Activated T-helper 17 cell treated with anti-CD3 and anti-CD28 coated beads, Interleukin-2, amount 50 U/mL, for 72 hours (primary cell): ENCODE results near the gene PPP1R3C. TPM values are rescaled to one million over a fixed set of nuclear protein-coding genes. Genes with fewer than 3 reads are reported as not detected.

Experiments
- ATAC-seq: fragments of 150-1000 bp; cut with Tn5 transposase; replicated peaks from 2 replicates; pipeline ENCODE4 v1.10.0; 2021; ENCODE audit warnings: mild to moderate bottlenecking, moderate library complexity
- H3K27ac Mint-ChIP-seq: one replicate; pipeline ENCODE4 v1.8.0; 2022; ENCODE audit warnings: mixed read lengths
- H3K27me3 Mint-ChIP-seq: one replicate; pipeline ENCODE4 v1.8.0; 2022; ENCODE audit warnings: mixed read lengths
- H3K36me3 Mint-ChIP-seq: one replicate; pipeline ENCODE4 v1.8.0; 2022; ENCODE audit warnings: low read depth, mild to moderate bottlenecking, mixed read lengths
- H3K4me1 Mint-ChIP-seq: one replicate; pipeline ENCODE4 v1.8.0; 2022; ENCODE audit warnings: mixed read lengths
- H3K4me3 Mint-ChIP-seq: one replicate; pipeline ENCODE4 v1.8.0; 2022; ENCODE audit warnings: mild to moderate bottlenecking, mixed read lengths
- H3K9me3 Mint-ChIP-seq: one replicate; pipeline ENCODE4 v1.8.0; 2022; ENCODE audit warnings: mixed read lengths
- total RNA-seq, 2 donors: library from RNA; stranded (reverse); gene quantifications; one replicate each; pipeline ENCODE4 v1.2.3, GENCODE V29; 2022

The PPP1R3C gene
- total RNA-seq, 2 donors from 2014 or later: 0.64 TPM; not detected in 1

DNA sequence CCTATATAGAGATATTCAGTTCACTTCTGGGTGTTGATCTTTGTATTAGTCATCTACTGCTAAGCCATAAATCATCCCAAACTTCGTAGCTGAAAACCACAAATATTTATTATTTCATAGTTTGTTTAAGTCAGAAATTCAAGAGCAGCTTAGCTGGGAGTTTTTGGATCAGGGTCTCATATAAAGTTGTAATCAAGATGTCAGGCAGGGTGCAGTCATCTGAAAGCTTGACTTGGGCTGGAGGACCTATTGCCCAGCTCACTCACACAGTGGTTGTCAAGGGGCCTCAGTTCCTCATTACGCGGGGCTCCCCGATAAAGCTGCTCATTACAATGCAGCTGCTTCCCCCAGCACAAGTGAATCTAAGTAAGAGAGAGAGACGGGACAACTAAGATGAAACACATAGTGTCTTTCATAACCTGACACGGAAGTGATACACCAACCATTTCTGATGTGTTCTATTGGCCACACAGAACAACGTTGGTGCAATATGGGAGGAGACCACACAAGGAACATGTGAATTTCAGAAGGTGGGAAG is 15.7 kb downstream of the PPP1R3C start:
- no peaks in the 10 kb centered on the region for H3K36me3 Mint-ChIP-seq
- no peaks in the 10 kb centered on the region for H3K4me1 Mint-ChIP-seq
- peaks cover 3% of the 10 kb centered on the region for H3K9me3 Mint-ChIP-seq
- no peak overlapping the region for H3K4me3 Mint-ChIP-seq
- ATAC-seq: no peak
- H3K27me3 Mint-ChIP-seq: peaks cover 20% of the 10 kb centered on the region
- H3K27ac Mint-ChIP-seq: no peak overlapping the region

DNA sequence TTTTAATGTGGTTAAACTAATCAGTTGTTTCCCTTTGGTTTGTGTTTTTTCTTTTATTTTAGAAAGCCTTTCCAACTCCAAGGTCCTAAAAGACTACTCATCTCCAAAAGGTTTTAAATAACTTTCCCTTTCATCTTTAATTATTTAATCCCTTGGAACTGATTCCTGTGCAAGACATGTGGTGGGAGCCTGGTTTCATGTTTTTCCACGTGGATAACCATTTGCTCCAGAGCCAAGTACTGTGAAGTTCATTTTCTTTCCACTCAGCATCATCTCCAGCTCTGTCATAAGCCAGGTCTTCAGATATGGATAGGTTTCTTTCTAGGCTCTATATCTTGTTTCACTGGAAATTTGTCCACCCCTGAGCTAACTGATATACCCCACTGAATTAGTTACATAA is 16.7 kb downstream of the PPP1R3C start:
- no peak overlapping the region for H3K4me3 Mint-ChIP-seq
- ATAC-seq: no peak
- H3K27ac Mint-ChIP-seq: no peak overlapping the region
- no peaks in the 10 kb centered on the region for H3K36me3 Mint-ChIP-seq
- peaks cover 3% of the 10 kb centered on the region for H3K9me3 Mint-ChIP-seq
- peaks cover 20% of the 10 kb centered on the region for H3K27me3 Mint-ChIP-seq
- H3K4me1 Mint-ChIP-seq: no peaks in the 10 kb centered on the region

DNA sequence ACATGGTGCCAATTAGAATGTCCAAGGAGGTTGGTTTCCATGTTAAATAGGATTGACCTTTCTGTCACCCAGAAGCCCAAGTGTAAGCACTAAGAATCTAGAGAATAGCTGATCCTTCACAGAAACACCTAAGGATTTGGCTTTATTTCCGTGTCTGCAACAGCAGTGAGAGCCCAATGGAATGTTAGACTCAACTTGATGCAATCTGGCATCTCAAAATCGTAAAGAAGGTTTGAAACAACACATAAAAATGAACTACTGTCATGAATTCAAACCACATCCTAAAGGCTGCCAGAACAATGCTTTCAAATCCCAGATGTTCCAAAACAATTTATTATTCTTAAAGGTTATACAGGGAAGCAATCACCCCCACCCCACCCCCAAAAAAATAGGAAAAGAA is 18.6 kb downstream of the PPP1R3C start:
- Mint-ChIP-seq H3K36me3 (no peaks in the 10 kb centered on the region), H3K9me3 (no peaks in the 10 kb centered on the region), H3K27ac (no peak overlapping the region), H3K27me3 (peaks cover 12% of the 10 kb centered on the region), H3K4me3 (no peak overlapping the region), H3K4me1 (no peaks in the 10 kb centered on the region)
- ATAC-seq: no peak

DNA sequence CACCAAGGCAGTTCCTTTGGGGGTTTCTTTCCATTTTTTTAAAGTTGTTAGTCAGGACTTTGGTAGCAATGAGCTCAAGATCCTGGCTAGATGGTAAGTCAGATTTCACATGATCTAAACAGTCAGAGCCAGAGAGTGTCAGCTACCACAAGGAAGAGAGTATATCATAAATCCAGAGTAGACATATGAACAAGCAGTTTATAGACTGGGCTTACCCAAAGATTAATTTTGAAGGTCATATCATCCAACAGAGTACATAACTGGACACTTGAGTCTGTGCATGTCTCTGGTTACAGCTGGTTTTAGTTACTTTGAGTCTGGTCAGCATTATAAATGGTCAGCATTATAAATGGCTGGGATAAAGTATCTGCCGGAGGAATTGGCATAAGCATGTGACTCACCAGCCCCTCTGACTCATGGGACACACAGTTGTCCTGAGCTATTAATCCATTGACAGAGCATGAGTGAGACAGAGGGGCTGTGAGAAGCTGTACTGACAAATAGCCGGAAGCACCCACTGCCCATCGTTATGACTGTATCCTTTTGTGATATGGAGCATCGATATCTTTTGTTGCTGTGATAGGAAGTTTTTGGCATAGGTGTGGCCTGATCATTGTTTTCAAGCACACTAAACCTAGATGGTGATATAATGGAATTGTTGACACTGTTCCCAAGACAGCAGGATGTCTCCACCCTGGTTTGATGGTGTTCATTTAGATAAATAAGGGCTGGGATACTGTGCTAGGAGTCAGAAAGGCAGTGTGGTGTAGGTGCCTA is 19.3 kb downstream of the PPP1R3C start:
- Mint-ChIP-seq H3K9me3 (no peaks in the 10 kb centered on the region), H3K4me3 (no peak overlapping the region), H3K27ac (no peak overlapping the region), H3K36me3 (no peaks in the 10 kb centered on the region), H3K4me1 (no peaks in the 10 kb centered on the region), H3K27me3 (peaks cover 8% of the 10 kb centered on the region)
- no peak for ATAC-seq

DNA sequence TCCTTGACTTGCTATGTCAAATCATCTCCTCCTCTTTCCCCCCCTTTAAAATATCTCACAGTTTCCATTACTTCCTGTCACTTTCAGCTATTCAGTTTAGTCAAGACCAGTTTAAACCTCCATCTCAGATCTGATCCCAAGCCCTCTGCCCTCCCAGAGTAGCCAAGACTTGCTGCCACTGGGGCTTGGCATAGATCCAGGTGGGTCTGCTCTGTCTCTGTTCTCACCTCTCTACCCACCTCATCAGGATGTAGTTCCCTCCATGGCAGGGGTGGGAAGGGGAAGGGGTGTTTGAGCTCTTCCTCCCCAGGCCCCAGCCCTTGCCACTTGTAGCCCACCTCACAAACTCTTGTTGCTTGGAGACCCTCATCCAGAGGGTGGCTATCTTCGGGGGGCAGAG is 22.0 kb downstream of the PPP1R3C start:
- Mint-ChIP-seq H3K27ac (no peak overlapping the region), H3K4me3 (no peak overlapping the region), H3K27me3 (peaks cover 3% of the 10 kb centered on the region), H3K9me3 (peaks cover under 1% of the 10 kb centered on the region), H3K4me1 (no peaks in the 10 kb centered on the region), H3K36me3 (no peaks in the 10 kb centered on the region)
- ATAC-seq: no peak

DNA sequence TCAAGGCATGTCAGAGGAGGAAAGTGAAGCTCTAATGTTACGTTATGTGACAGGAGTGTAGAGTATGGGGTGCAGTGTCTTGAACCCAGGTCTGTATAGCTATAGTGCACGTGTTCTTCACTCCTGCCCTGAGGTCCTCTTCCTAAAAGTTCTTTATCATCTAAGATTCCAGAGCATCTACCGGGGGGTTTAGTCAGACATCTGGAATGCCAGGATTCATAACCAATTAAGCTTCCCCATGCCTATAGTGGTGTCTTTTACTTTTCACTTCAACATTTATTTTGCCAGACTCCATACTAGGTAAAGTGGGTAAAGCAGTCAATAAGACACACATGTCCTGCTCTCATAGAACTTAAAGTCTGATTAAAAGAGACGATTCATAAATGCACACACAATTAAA is 22.4 kb downstream of the PPP1R3C start:
- Mint-ChIP-seq H3K9me3 (peaks cover 4% of the 10 kb centered on the region), H3K4me3 (no peak overlapping the region), H3K4me1 (no peaks in the 10 kb centered on the region), H3K27me3 (peaks cover 3% of the 10 kb centered on the region), H3K27ac (no peak overlapping the region), H3K36me3 (no peaks in the 10 kb centered on the region)
- no peak for ATAC-seq

DNA sequence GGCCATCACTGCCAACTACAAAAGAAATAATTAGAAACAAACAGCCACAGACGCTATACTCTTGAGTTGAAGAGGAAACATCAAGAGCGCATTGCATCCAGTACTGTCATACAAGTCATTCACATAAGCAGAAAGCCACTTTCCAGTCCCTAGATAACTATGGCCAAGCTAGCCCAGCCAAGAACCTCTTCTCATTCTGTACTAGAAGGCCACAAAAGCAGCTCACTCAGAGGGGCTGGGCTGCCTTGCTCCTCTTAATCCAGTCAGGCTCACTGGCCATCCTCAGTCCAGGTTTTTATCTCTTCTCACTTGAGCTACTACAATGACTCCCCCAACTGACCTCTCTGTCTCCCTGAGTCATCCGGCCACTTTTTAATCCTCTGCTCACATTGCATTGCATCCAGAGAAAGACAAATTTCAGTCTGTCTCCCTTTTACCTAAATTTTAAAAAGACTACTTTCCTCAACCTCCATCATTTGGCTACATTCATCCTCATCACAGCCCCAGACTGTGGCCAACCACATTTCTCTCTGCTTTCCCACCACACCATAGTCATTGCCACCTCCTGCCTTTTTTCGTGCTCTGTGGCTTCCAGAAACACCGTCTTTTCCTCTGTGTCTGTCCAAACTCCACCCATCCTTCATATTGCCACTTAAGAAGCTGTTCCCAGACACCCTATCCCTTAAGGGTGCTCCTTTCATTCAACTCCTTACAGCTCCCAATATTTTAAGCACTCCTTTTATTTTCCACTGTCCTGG is 25.0 kb downstream of the PPP1R3C start:
- H3K27me3 Mint-ChIP-seq: peaks cover 3% of the 10 kb centered on the region
- H3K27ac Mint-ChIP-seq: no peak overlapping the region
- H3K4me1 Mint-ChIP-seq: no peaks in the 10 kb centered on the region
- no peak for ATAC-seq
- no peaks in the 10 kb centered on the region for H3K36me3 Mint-ChIP-seq
- peaks cover 4% of the 10 kb centered on the region for H3K9me3 Mint-ChIP-seq
- H3K4me3 Mint-ChIP-seq: no peak overlapping the region

DNA sequence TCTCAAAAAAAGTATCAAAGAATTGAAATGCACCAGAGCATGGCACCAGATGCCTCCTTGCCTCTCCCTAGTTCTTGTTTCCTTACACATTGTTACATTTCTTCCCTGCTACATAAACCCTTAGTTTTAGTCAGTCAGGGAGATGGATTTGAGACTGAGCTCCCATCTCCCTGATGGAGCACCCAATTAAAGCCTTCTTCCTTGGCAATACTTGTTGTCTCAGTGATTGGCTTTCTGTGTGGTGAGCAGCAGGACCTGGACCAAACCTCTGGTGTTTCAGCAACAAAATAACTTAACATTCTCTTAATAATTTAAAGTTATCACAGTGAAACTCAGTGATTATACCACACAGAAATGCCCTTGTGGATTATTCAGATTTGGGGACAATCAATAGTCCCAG is 26.9 kb downstream of the PPP1R3C start:
- H3K4me3 Mint-ChIP-seq: no peak overlapping the region
- ATAC-seq: no peak
- H3K36me3 Mint-ChIP-seq: no peaks in the 10 kb centered on the region
- peaks cover under 1% of the 10 kb centered on the region for H3K27me3 Mint-ChIP-seq
- peaks cover 4% of the 10 kb centered on the region for H3K9me3 Mint-ChIP-seq
- no peaks in the 10 kb centered on the region for H3K4me1 Mint-ChIP-seq
- no peak overlapping the region for H3K27ac Mint-ChIP-seq

DNA sequence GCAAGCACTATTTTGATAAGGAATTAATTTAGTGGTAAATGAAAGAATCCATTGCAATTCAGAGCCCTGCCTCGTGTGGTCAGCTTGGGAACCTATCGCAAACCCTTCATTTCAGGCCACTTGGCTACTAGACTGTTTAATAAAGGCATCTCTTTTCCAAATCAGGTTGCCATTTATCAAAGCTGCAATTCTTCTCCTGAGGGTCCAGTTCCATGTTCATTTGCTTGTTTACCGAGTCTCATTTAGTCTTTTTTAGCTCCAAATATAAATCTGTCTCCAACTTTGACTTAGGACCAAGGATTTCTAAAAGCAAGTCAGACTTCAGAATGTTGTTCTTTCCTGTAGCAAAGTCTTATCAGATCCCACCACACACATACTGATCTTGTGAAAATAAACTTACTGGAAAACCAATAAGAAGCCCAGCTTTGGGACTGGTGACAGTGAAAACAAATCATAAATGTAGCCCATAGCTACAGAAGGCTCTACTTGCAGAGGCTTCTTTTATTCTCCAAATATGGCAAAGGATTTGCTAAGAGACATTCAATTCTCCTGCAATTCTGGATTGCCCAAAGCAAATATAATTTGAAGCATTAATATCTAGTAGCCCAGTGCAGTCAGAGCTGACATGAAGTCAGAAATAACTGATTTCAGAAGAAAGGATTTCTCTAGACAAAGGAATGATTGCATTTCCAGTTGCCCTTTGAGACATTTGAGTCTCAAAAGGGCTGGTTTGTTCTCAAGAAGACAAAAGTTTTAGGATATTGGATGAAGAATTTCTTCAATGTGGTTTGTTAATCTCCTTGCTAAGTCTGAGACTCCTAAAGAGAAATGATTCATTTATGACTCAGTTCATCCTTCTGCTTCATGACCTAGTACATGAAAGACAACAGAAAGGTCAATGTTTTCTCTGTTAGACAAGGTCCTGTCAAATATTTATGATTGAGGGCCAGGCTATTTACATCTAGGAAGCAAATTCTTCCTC is 28.0 kb downstream of the PPP1R3C start:
- ATAC-seq: peak; percentile 87
- peaks cover 4% of the 10 kb centered on the region for H3K9me3 Mint-ChIP-seq
- H3K27me3 Mint-ChIP-seq: peaks cover 7% of the 10 kb centered on the region
- H3K27ac Mint-ChIP-seq: no peak overlapping the region
- H3K36me3 Mint-ChIP-seq: no peaks in the 10 kb centered on the region
- H3K4me1 Mint-ChIP-seq: no peaks in the 10 kb centered on the region
- no peak overlapping the region for H3K4me3 Mint-ChIP-seq

DNA sequence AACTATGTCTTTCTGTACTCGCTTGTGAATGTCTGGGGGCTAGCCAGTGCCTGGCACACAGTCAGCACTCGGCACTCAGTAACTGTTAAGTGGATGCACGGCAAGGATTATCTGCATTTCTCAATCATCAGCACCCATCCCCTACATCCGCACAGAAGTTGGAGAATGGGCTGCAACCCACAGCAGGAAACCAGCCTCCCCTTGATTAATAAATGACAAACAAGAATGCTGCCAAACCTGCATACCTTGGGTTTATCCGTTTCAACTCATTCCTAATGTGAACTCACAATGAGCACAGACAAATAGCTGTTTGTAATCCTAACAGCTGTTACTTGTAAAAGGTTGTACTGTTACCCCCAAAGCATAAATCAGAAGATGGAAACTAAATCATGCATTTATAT is 28.9 kb downstream of the PPP1R3C start:
- Mint-ChIP-seq H3K27ac (no peak overlapping the region), H3K36me3 (no peaks in the 10 kb centered on the region), H3K9me3 (peaks cover 4% of the 10 kb centered on the region), H3K27me3 (peaks cover 9% of the 10 kb centered on the region), H3K4me1 (no peaks in the 10 kb centered on the region), H3K4me3 (no peak overlapping the region)
- ATAC-seq: no peak

DNA sequence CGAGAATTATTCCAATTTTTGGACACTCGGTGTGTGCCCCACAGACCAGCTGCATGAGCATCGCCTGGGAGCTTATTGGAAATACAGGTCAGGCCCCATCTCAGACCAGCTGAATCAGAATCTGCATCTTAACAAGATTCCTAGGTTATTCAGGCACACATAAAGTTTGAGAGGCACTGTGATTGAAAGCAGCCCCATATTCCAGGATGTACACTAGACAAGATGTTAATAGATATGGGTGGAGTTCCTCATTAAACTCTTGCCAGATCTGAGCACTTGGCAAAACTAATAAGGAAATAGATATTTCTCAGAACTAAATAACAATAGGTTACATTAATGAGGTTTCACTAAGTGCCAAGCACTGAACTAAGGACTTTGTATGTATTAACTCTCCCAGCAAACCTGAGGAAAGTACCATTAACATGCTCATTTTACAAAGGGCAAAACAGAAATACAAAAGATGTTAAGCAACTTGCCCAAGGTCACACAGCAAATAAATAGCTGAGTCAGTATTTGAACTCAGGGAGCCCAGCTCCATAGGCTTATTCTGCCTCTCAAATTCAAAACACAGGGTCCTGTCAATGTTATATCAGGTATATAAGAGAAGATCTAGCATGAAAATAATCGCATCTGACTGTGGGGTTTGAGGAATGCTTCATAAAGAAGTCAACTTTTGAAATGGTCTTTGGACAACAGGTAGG is 29.9 kb downstream of the PPP1R3C start:
- Mint-ChIP-seq H3K27me3 (peaks cover 12% of the 10 kb centered on the region), H3K9me3 (peaks cover 4% of the 10 kb centered on the region), H3K36me3 (no peaks in the 10 kb centered on the region), H3K27ac (no peak overlapping the region), H3K4me3 (no peak overlapping the region), H3K4me1 (no peaks in the 10 kb centered on the region)
- no peak for ATAC-seq

DNA sequence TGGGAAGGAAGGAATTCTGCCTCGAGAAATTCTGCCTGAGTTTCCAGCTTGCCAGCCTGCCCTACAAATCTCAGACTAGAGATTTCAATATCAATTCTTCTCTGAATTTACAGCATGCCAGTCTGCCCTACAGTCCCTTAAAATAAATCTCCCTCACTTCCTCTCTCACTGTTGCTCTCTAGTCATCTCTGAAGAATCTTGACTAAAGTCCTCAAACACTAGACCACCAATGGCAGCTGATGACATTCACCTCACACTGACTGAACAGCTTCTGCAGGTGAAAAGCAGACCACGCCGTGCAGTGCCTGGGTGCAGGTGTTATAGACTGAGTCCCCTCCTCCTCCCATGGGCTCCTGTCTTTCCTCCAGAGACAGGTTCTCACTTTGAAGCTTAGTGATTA is 30.4 kb downstream of the PPP1R3C start:
- Mint-ChIP-seq H3K27me3 (peaks cover 12% of the 10 kb centered on the region), H3K9me3 (peaks cover 4% of the 10 kb centered on the region), H3K36me3 (no peaks in the 10 kb centered on the region), H3K4me3 (no peak overlapping the region), H3K27ac (no peak overlapping the region), H3K4me1 (no peaks in the 10 kb centered on the region)
- no peak for ATAC-seq

DNA sequence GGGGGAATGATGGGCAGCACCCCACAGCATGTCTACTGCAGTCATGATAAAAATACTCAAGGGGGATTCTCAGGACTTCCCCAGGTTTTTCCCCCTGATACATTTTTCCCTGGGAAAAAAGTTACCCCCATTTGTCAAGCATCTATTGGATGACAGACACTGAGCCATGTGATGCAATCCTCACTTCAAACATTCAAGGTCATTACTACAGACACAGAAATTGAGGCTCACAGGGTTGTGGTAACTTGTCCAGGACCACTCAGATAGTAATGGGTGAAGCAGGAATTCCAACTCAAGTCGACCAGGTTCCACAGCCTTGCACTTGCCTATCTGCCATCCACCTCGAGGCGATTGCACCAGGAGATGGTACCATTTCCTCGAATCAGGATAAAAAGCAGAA is 31.7 kb downstream of the PPP1R3C start:
- Mint-ChIP-seq H3K4me3 (no peak overlapping the region), H3K27ac (no peak overlapping the region), H3K36me3 (no peaks in the 10 kb centered on the region), H3K9me3 (peaks cover 4% of the 10 kb centered on the region), H3K27me3 (peaks cover 12% of the 10 kb centered on the region), H3K4me1 (no peaks in the 10 kb centered on the region)
- no peak for ATAC-seq
